22Rv1 (cell line): Measurements from ENCODE around the gene WIPF1.

Experiments
- H3K27ac ChIP-seq: fragments of 450-650 bp; 2 replicates; pipeline ENCODE4 v1.5.1; 2017
- CTCF ChIP-seq: fragments of 450-650 bp; IDR thresholded peaks from 2 replicates; pipeline ENCODE4 v1.5.1; 2017; ENCODE audit warnings: mild to moderate bottlenecking
- ZFX ChIP-seq: fragments of 450-650 bp; IDR thresholded peaks from 2 replicates; pipeline ENCODE4 v1.6.1; 2017; ENCODE audit warnings: antibody characterized with exemption, borderline replicate concordance

WIPF1 gene

GRCh38 chr2:174618179-174618578 is 20.6 kb upstream of the WIPF1 start:
- TF ChIP-seq CTCF: no peak
- no peak for TF ChIP-seq ZFX
- H3K27ac ChIP-seq: no peak overlapping the region

GRCh38 chr2:174617718-174618117 is 20.1 kb upstream of the WIPF1 start:
- no peak for TF ChIP-seq ZFX
- TF ChIP-seq CTCF: no peak
- H3K27ac ChIP-seq: no peak overlapping the region

- TF ChIP-seq CTCF: 0 out of 2 replicates have a peak, but pooled peaks have one; percentile 16
- TF ChIP-seq ZFX: no peak
- no peak overlapping the region for H3K27ac ChIP-seq
These were observed 19.5 kb upstream of the WIPF1 start for GRCh38 chr2:174617120-174617519.

- no peak overlapping the region for H3K27ac ChIP-seq
- no peak for TF ChIP-seq ZFX
- TF ChIP-seq CTCF: no peak
These were observed 18.4 kb upstream of the WIPF1 start for GRCh38 chr2:174615871-174616436.

GRCh38 chr2:174614261-174614660 is 16.7 kb upstream of the WIPF1 start:
- no peak for TF ChIP-seq CTCF
- TF ChIP-seq ZFX: no peak
- no peak overlapping the region for H3K27ac ChIP-seq

- no peak for TF ChIP-seq CTCF
- TF ChIP-seq ZFX: no peak
- no peak overlapping the region for H3K27ac ChIP-seq
These were observed 15.9 kb upstream of the WIPF1 start for GRCh38 chr2:174613531-174613930.

GRCh38 chr2:174612970-174613369 is 15.4 kb upstream of the WIPF1 start:
- H3K27ac ChIP-seq: no peak overlapping the region

More at GRCh38 chr2:174612970-174613369, 15.4 kb upstream of the WIPF1 start:
- TF ChIP-seq ZFX: no peak
- no peak for TF ChIP-seq CTCF
